ENCODE data around the gene SHISA7. TPM values are rescaled to one million over a fixed set of nuclear protein-coding genes. Genes with fewer than 3 reads are reported as not detected.

Gene SHISA7
- polyA plus RNA-seq, 1 of the 3 experiments (the other 2 are of a cell fraction): 0.02 TPM

GRCh38 chr19:55454787-55455243 is 11.7 kb upstream of the SHISA7 start:
- ChIA-PET POLR2A (no interaction called here), CTCF (interaction anchor here (1.0 to 4.0 kb wide), 4 partner anchors 13 to 313 kb away, joined by 3 to 26 read pairs (median 6); no protein-coding TSS in a partner anchor)
- peaks cover 5 to 19% of the 10 kb centered on the region in 2 experiments; a peak in 2 of 4 replicates for H3K4me1 ChIP-seq (ENCODE audit: control insufficient read depth in 1 of 2, insufficient read depth in 2 of 2, low read depth in 1 of 2, low read length in 1 of 2)
- no peaks in the 10 kb centered on the region for H3K36me3 ChIP-seq (replicated peaks in 1 of 2; ENCODE audit: control insufficient read depth in 1 of 2, insufficient read depth in 2 of 2, low read length in 1 of 2)
- H3K4me2 ChIP-seq: no peak overlapping the region
- no peak overlapping the region for H2AFZ ChIP-seq (ENCODE audit: low read depth)
- TF ChIP-seq CTCF (IDR thresholded peaks at IDR 0.05): peak; percentile 77
- peak; percentile 63 for TF ChIP-seq RAD21 (IDR thresholded peaks at IDR 0.05; ENCODE audit: low read length)
- TF ChIP-seq ELF1 (IDR thresholded peaks at IDR 0.05): no peak
- TF ChIP-seq SMC3 (IDR thresholded peaks at IDR 0.05; ENCODE audit: low read depth, low read length): peak; percentile 46
- WGBS (ENCODE audit: low lambda C conversion rate): 45% methylated on average over 9 of the region's 14 CpGs
- H3K79me2 ChIP-seq (ENCODE audit: insufficient read depth): peaks cover 12% of the 10 kb centered on the region; the same call in 1 of the 2 replicates
- H3K27me3 ChIP-seq (ENCODE audit: insufficient read depth): peaks cover 11% of the 10 kb centered on the region
- H3K4me3 ChIP-seq (ENCODE audit: low read depth in 2 of 2, low read length in 1 of 2): peak overlapping the region in 1 of 2 experiments; percentile 29; a peak in 1 of 4 replicates
- H3K9ac ChIP-seq: no peak overlapping the region
- H3K9me2 ChIP-seq: no peaks in the 10 kb centered on the region
- H3F3A ChIP-seq (replicated peaks; ENCODE audit: insufficient read depth): peaks cover 16% of the 10 kb centered on the region
- DNase-seq: peak; percentile 73
- H3K27ac ChIP-seq (ENCODE audit: low read depth in 2 of 2, low read length in 1 of 2): no peak overlapping the region
- no peaks in the 10 kb centered on the region for H3K9me3 ChIP-seq
- H4K20me1 ChIP-seq (ENCODE audit: insufficient read depth): peaks cover 15% of the 10 kb centered on the region

- TF ChIP-seq YY1 (IDR thresholded peaks at IDR 0.05; ENCODE audit: low read depth): no peak
- peaks cover 11% of the 10 kb centered on the region for H3K27me3 ChIP-seq (ENCODE audit: insufficient read depth)
- H3K27ac ChIP-seq (ENCODE audit: low read depth in 2 of 2, low read length in 1 of 2): no peak overlapping the region
- WGBS (ENCODE audit: low lambda C conversion rate): 91% methylated on average over 12 of the region's 12 CpGs
- H3K79me2 ChIP-seq (ENCODE audit: insufficient read depth): peaks cover under 1% of the 10 kb centered on the region; the same call in 1 of the 2 replicates
- peaks cover 13% of the 10 kb centered on the region for H3F3A ChIP-seq (replicated peaks; ENCODE audit: insufficient read depth)
- H2AFZ ChIP-seq (ENCODE audit: low read depth): no peak overlapping the region
- peaks cover 15% of the 10 kb centered on the region for H4K20me1 ChIP-seq (ENCODE audit: insufficient read depth)
- ChIA-PET POLR2A (no interaction called here), CTCF (interaction anchor here (0.7 to 4.0 kb wide), 11 partner anchors 9 to 354 kb away, joined by 3 to 26 read pairs (median 5); no protein-coding TSS in a partner anchor)
- H3K36me3 ChIP-seq (replicated peaks in 1 of 2; ENCODE audit: control insufficient read depth in 1 of 2, insufficient read depth in 2 of 2, low read length in 1 of 2): no peaks in the 10 kb centered on the region
- H3K4me3 ChIP-seq (ENCODE audit: low read depth in 2 of 2, low read length in 1 of 2): no peak overlapping the region
- no peak for DNase-seq
- peaks cover 0 to 13% of the 10 kb centered on the region in 2 experiments; a peak in 2 of 4 replicates for H3K4me1 ChIP-seq (ENCODE audit: control insufficient read depth in 1 of 2, insufficient read depth in 2 of 2, low read depth in 1 of 2, low read length in 1 of 2)
- H3K9me2 ChIP-seq: no peaks in the 10 kb centered on the region
- no peaks in the 10 kb centered on the region for H3K9me3 ChIP-seq
- H3K9ac ChIP-seq: no peak overlapping the region
- no peak overlapping the region for H3K4me2 ChIP-seq
Observed at GRCh38 chr19:55453511-55454260, 10.6 kb upstream of the SHISA7 start.

GRCh38 chr19:55452749-55453346 is 9.7 kb upstream of the SHISA7 start:
- WGBS (ENCODE audit: low lambda C conversion rate): 23% methylated on average over 19 of the region's 34 CpGs
- no peaks in the 10 kb centered on the region for H3K36me3 ChIP-seq (replicated peaks in 1 of 2; ENCODE audit: control insufficient read depth in 1 of 2, insufficient read depth in 2 of 2, low read length in 1 of 2)
- TF ChIP-seq MXI1 (IDR thresholded peaks at IDR 0.05; ENCODE audit: low read depth, low read length) (peak; percentile 37; the same call in 1 of the 2 replicates), ELF1 (IDR thresholded peaks at IDR 0.05) (no peak; the same call in 1 of the 2 replicates), CHD2 (IDR thresholded peaks at IDR 0.05; ENCODE audit: low read length, partially characterized antibody) (peak; percentile 31)
- POLR2A ChIA-PET: interaction anchor here (1.1 kb wide), 1 partner anchor 9 kb away, joined by 5 read pairs; the partner anchor contains the start of gene ISOC2
- H2AFZ ChIP-seq (ENCODE audit: low read depth): no peak overlapping the region
- H3K27ac ChIP-seq (ENCODE audit: low read depth in 2 of 2, low read length in 1 of 2): no peak overlapping the region
- peaks cover 0 to 13% of the 10 kb centered on the region in 2 experiments; a peak in 2 of 4 replicates for H3K4me1 ChIP-seq (ENCODE audit: control insufficient read depth in 1 of 2, insufficient read depth in 2 of 2, low read depth in 1 of 2, low read length in 1 of 2)
- no peak overlapping the region for H3K9ac ChIP-seq
- H3K9me3 ChIP-seq: no peaks in the 10 kb centered on the region
- peak; percentile 98 for DNase-seq
- CTCF ChIA-PET: interaction anchor here (0.6 to 4.0 kb wide), 10 partner anchors 10 to 353 kb away, joined by 3 to 26 read pairs (median 5); no protein-coding TSS in a partner anchor
- H3F3A ChIP-seq (replicated peaks; ENCODE audit: insufficient read depth): peaks cover 13% of the 10 kb centered on the region
- 0 out of 2 replicates have a peak overlapping the region, but pooled peaks have one; percentile 68 for H3K4me2 ChIP-seq
- peaks cover 15% of the 10 kb centered on the region for H4K20me1 ChIP-seq (ENCODE audit: insufficient read depth)
- peak overlapping the region in 1 of 2 experiments; percentile 36; a peak in 2 of 4 replicates for H3K4me3 ChIP-seq (ENCODE audit: low read depth in 2 of 2, low read length in 1 of 2)
- H3K9me2 ChIP-seq: no peaks in the 10 kb centered on the region
- H3K79me2 ChIP-seq (ENCODE audit: insufficient read depth): no peaks in the 10 kb centered on the region
- peaks cover 11% of the 10 kb centered on the region for H3K27me3 ChIP-seq (ENCODE audit: insufficient read depth)
